Measurements from ENCODE around the gene CLDN12. TPM values are rescaled to one million over a fixed set of nuclear protein-coding genes. Genes with fewer than 3 reads are reported as not detected.
A peak's percentile ranks its signal among the peaks of the same experiment; 100 is the strongest.

Gene CLDN12
- total RNA-seq, 4 donors from 2014 or later, result 13.2 to 66.9 (median 49.0) TPM

GRCh38 chr7:90407484-90407821, 4.2 kb downstream of the CLDN12 start:
- Histone ChIP-seq H3K36me3 (peaks cover 0 to 28% (median 0%) of the 10 kb centered on the region in 3 donors), H3K4me3 (no peak overlapping the region), H3K9me3 (no peaks in the 10 kb centered on the region), H3K27me3 (no peaks in the 10 kb centered on the region), H3K4me1 (peaks cover 0 to 44% (median 1%) of the 10 kb centered on the region in 4 donors), H3K27ac (no peak overlapping the region)
- no peak for TF ChIP-seq POLR2A (IDR thresholded peaks at IDR 0.05)
- TF ChIP-seq CTCF (IDR thresholded peaks at IDR 0.05), result no peak
- DNase-seq, result no peak

GRCh38 chr7:90408142-90408541, 4.9 kb downstream of the CLDN12 start:
- Histone ChIP-seq H3K4me1 (peaks cover 0 to 48% (median 1%) of the 10 kb centered on the region in 4 donors), H3K27me3 (no peaks in the 10 kb centered on the region), H3K27ac (no peak overlapping the region), H3K4me3 (no peak overlapping the region), H3K36me3 (peaks cover 0 to 35% (median 0%) of the 10 kb centered on the region in 3 donors), H3K9me3 (no peaks in the 10 kb centered on the region)
- no peak for TF ChIP-seq CTCF (IDR thresholded peaks at IDR 0.05)
- TF ChIP-seq POLR2A (IDR thresholded peaks at IDR 0.05), result no peak
- DNase-seq, result no peak

DNA sequence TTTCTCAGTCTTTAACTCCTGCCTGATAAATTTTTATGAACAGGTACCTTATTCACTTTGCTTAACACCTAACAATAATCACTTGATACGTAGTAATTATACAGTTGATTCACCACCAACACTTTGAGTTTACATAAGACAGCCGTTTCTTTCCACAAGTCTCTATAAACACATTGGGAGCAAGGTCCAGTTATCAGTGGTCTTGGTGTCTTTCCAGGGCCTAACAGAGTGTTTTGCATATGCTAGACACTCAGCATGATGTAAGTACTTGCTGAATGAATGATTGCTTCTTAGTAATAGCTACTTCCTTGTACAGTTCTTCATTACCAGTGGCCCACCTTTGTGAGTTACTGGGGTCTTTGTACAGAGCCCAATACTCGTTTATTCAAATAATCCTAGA, 6.4 kb downstream of the CLDN12 start:
- no peak overlapping the region for H3K4me3 ChIP-seq
- no peak for TF ChIP-seq POLR2A (IDR thresholded peaks at IDR 0.05)
- TF ChIP-seq CTCF (IDR thresholded peaks at IDR 0.05), result no peak
- no peak for DNase-seq
- peaks cover 0 to 41% (median 1%) of the 10 kb centered on the region in 4 donors for H3K4me1 ChIP-seq
- peak overlapping the region in 3 of 4 donors; percentile 51 to 74 (median 61) for H3K27ac ChIP-seq
- H3K36me3 ChIP-seq, result peaks cover 0 to 48% (median 0%) of the 10 kb centered on the region in 3 donors
- no peaks in the 10 kb centered on the region for H3K27me3 ChIP-seq
- H3K9me3 ChIP-seq, result no peaks in the 10 kb centered on the region

DNA sequence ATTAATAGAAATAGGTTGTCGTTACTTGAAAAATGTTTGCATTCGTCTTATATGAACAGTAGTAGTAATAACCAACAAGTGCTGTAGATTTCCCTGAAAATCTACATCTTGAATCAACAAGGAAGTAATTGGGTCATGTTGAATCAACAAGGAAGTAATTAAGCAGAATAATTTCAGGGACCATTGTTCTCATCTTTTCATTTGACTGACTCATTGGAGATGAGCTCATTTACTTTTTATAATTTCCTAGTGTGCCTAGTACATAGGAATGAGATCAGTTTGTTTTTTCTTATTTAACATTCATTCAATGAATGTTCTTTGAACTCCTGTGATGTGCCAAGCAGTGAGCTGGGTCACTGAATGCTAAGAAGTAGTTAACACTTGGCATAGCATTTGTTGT, 8.2 kb downstream of the CLDN12 start:
- no peaks in the 10 kb centered on the region for H3K27me3 ChIP-seq
- peaks cover 0 to 36% (median 1%) of the 10 kb centered on the region in 4 donors for H3K4me1 ChIP-seq
- peak overlapping the region in 3 of 4 donors; percentile 23 to 79 (median 51) for H3K27ac ChIP-seq
- H3K36me3 ChIP-seq, result peaks cover 0 to 38% (median 0%) of the 10 kb centered on the region in 3 donors
- H3K9me3 ChIP-seq, result no peaks in the 10 kb centered on the region
- TF ChIP-seq POLR2A (IDR thresholded peaks at IDR 0.05), result no peak
- TF ChIP-seq CTCF (IDR thresholded peaks at IDR 0.05), result no peak
- no peak for DNase-seq
- H3K4me3 ChIP-seq, result no peak overlapping the region

DNA sequence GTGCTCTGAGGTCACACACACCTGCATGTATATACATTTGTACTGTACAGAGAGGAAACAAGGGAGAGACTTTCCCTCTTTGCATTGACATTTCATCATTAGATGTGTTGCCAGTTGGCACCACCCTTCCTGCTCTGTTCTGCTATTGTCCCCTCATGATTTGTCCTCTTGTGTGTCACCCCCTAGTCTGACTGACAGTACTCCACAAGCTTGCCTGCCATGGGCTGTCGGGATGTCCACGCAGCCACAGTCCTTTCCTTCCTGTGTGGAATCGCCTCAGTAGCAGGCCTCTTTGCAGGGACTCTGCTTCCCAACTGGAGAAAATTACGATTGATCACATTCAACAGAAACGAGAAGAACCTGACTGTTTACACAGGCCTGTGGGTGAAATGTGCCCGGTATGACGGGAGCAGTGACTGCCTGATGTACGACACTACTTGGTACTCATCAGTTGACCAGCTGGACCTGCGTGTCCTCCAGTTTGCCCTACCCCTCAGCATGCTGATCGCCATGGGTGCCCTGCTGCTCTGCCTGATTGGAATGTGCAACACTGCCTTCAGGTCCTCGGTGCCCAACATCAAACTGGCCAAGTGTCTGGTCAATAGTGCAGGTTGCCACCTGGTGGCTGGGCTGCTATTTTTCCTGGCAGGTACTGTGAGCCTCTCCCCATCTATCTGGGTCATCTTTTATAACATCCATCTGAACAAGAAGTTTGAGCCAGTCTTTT, 9.4 kb downstream of the CLDN12 start:
- Histone ChIP-seq H3K27ac (peak overlapping the region in 2 of 4 donors; percentile 51 to 79), H3K4me3 (no peak overlapping the region), H3K9me3 (no peaks in the 10 kb centered on the region), H3K4me1 (peaks cover 0 to 36% (median 1%) of the 10 kb centered on the region in 4 donors), H3K27me3 (no peaks in the 10 kb centered on the region), H3K36me3 (peaks cover 0 to 28% (median 0%) of the 10 kb centered on the region in 3 donors)
- peak in 2 of 3 donors; percentile 78 to 79 for DNase-seq
- TF ChIP-seq CTCF (IDR thresholded peaks at IDR 0.05) (peak in 4 of 6 experiments; percentile 26 to 64 (median 58)), POLR2A (IDR thresholded peaks at IDR 0.05) (no peak)

All from Peyer's patch (tissue), 4 donors.